ENCODE measurements around the gene PCNT. TPM values are rescaled to one million over a fixed set of nuclear protein-coding genes. Genes with fewer than 3 reads are reported as not detected.

Gene PCNT
- total RNA-seq, 1 donor from 2014 or later, result 55.8 TPM

DNA sequence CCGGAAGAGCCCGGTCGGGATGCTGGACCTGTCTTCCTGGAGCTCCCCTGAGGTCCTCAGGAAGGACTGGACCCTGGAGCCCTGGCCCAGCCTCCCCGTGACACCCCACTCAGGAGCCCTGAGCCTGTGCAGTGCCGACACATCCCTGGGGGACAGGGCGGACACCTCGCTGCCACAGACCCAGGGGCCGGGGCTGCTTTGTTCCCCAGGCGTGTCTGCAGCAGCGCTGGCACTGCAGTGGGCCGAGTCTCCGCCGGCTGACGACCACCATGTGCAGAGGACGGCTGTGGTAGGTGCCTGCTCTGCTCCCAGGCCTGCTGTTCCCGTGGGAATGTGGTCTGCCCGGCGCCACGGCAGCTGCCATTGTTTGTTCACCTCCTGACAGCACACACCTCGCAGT, 92.6 kb downstream of the PCNT start:
- no peak overlapping the region for H3K27ac Mint-ChIP-seq
- no peaks in the 10 kb centered on the region for H3K27me3 Mint-ChIP-seq (ENCODE audit: low read depth)
- H3K4me1 Mint-ChIP-seq (ENCODE audit: low read depth), result no peaks in the 10 kb centered on the region
- H3K4me3 Mint-ChIP-seq (ENCODE audit: low read depth), result no peak overlapping the region
- no peak for DNase-seq (ENCODE audit: low spot score)
- H3K9me3 Mint-ChIP-seq, result no peaks in the 10 kb centered on the region
- intact Hi-C loops (cut with micrococcal nuclease), result no loop called here
- H3K36me3 Mint-ChIP-seq (ENCODE audit: low read depth), result peaks cover 39% of the 10 kb centered on the region

DNA sequence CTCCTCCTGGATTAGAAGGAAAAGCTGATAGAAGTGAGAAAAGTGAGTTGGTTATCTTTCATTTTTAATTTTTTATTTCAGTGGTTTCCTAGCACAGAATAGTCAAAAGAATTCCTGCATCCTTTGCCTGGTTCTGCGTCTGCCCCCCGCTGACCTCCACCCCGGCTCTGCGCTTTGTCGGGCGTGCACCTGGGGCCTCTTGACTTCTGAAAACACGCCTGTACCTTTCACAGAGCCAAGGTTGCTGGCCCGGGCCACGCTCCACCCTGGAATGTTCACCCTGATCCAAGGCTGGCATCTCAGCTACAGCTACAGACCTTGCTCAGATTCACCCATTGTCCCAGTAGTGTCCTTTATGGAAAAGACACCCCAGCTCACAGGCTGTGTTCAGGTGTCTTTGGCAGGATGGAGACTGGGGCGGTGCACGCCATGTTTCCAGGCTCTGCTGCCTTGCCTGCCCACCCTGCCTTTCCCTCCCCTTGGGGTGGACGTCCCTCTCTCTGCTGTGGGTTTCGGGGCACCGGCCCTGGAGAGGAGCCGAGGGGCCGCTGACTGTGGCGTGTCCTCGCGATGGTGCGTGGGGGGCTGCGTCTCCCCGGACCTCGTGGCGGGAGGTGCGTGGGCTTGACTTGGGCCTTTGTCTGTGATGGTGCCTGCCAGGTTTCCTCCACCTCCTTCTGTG, 94.5 kb downstream of the PCNT start:
- Mint-ChIP-seq H3K9me3 (no peaks in the 10 kb centered on the region), H3K27me3 (ENCODE audit: low read depth) (no peaks in the 10 kb centered on the region), H3K4me1 (ENCODE audit: low read depth) (no peaks in the 10 kb centered on the region), H3K4me3 (ENCODE audit: low read depth) (no peak overlapping the region), H3K27ac (no peak overlapping the region), H3K36me3 (ENCODE audit: low read depth) (peaks cover 38% of the 10 kb centered on the region)
- intact Hi-C loops (cut with micrococcal nuclease), result no loop called here
- DNase-seq (ENCODE audit: low spot score), result no peak

GRCh38 chr21:46420241-46421190, 96.6 kb downstream of the PCNT start:
- Mint-ChIP-seq H3K4me3 (ENCODE audit: low read depth) (no peak overlapping the region), H3K36me3 (ENCODE audit: low read depth) (peaks cover 31% of the 10 kb centered on the region), H3K9me3 (no peaks in the 10 kb centered on the region), H3K27ac (no peak overlapping the region), H3K4me1 (ENCODE audit: low read depth) (peaks cover 3% of the 10 kb centered on the region), H3K27me3 (ENCODE audit: low read depth) (no peaks in the 10 kb centered on the region)
- no peak for DNase-seq (ENCODE audit: low spot score)
- intact Hi-C loops (cut with micrococcal nuclease), result no loop called here

DNA sequence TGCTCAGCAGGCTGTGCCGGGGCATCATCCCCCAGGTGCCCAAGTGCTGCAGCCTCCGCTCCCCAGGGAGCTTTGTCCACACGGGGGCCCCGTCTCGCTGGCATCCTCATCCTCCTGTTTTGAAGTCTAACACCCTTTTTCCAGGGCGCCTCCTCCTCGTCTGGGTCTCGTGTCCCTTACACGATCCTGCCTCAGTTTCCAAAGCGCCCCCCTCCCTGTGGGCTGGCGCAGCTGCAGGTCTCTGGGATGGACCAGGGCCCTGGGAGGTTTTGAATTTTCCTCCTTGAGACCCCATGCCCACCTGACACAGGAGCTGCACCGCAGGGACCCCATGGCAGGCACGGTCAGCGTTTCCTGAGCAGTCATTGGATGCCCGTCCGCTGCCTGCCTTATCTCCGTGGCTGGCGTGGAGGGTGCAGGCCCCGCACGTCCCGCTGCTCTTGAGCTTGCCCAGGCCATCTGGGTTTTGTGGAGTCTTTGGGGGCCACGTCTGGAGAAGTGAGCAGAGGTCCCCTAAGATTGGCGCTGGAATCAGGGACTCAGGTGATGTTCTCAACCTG, 97.3 kb downstream of the PCNT start:
- no peak for DNase-seq (ENCODE audit: low spot score)
- Mint-ChIP-seq H3K4me1 (ENCODE audit: low read depth) (peaks cover 3% of the 10 kb centered on the region), H3K27ac (no peak overlapping the region), H3K36me3 (ENCODE audit: low read depth) (peaks cover 24% of the 10 kb centered on the region), H3K9me3 (no peaks in the 10 kb centered on the region), H3K27me3 (ENCODE audit: low read depth) (no peaks in the 10 kb centered on the region), H3K4me3 (ENCODE audit: low read depth) (no peak overlapping the region)
- intact Hi-C loops (cut with micrococcal nuclease), result no loop called here

DNA sequence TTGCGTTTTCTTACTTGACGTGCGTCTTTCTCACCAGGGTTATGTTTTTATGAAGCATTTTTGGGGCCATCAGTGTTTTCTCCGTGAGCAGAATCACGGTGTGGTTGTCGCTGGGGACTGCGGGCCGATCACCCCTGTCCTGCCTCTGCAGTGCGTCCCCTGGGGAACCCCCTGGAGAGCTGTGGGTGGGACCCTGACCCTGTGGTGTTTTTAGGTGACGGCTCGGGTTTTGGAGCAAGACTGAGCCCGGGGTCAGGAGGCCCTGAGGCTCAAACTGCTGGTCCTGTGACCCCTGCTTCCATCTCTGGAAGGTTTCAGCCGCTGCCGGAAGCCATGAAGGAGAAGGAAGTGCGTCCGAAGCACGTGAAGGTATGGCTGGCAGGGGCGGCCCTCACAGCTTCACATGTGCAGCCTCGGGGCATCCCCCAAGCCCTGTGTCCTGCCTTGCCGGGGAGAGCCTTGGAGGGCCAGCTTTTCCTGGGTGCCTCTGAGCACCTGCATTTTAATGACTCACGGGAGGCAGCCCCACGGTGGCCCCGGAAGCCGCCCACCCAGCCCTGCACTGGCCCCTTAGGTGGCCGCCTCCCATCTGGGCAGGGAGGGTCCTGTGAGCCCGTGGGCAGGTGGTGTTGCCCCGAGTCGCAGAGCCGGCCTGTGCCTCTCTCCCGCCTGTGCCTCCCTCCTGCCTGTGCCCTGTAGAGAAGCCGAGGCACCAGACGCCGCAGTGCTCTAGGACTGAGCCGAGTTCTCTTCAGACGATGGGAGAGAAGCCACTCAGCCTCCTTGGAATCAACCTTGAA, 98.0 kb downstream of the PCNT start:
- Mint-ChIP-seq H3K27ac (no peak overlapping the region), H3K4me3 (ENCODE audit: low read depth) (no peak overlapping the region), H3K36me3 (ENCODE audit: low read depth) (peaks cover 23% of the 10 kb centered on the region), H3K27me3 (ENCODE audit: low read depth) (no peaks in the 10 kb centered on the region), H3K9me3 (no peaks in the 10 kb centered on the region), H3K4me1 (ENCODE audit: low read depth) (peaks cover 3% of the 10 kb centered on the region)
- no peak for DNase-seq (ENCODE audit: low spot score)
- intact Hi-C loops (cut with micrococcal nuclease), result no loop called here

GRCh38 chr21:46422636-46423241, 98.8 kb downstream of the PCNT start:
- H3K27me3 Mint-ChIP-seq (ENCODE audit: low read depth), result no peaks in the 10 kb centered on the region
- H3K4me1 Mint-ChIP-seq (ENCODE audit: low read depth), result peaks cover 3% of the 10 kb centered on the region
- no peaks in the 10 kb centered on the region for H3K9me3 Mint-ChIP-seq
- intact Hi-C loops (cut with micrococcal nuclease), result no loop called here
- peaks cover 23% of the 10 kb centered on the region for H3K36me3 Mint-ChIP-seq (ENCODE audit: low read depth)
- DNase-seq (ENCODE audit: low spot score), result no peak
- no peak overlapping the region for H3K4me3 Mint-ChIP-seq (ENCODE audit: low read depth)
- H3K27ac Mint-ChIP-seq, result no peak overlapping the region

DNA sequence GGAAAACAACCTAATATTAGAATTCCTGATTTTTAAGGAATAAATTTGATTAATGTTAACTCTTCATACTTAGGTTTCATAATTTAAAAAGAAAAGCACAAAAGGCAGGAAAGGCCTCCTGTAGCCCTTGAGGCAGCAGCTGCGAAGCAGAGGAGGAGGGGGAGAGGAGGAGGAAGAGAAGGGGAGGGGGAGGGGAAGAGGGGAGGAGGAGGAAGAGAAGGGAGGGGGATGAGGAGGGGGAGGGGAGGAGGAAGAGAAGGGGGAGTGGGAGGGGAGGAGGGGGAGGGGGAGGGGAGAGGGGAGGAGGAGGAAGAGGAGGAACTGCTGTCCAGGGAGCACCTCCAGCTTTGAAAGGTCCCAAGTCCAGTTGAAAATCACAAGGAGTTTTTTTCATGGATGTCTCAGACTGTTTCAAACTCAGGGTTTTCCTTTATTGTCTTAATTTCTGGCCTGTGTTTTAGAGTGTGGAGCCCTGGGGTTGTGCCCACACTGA, 99.6 kb downstream of the PCNT start:
- intact Hi-C loops (cut with micrococcal nuclease), result no loop called here
- no peaks in the 10 kb centered on the region for H3K27me3 Mint-ChIP-seq (ENCODE audit: low read depth)
- no peaks in the 10 kb centered on the region for H3K9me3 Mint-ChIP-seq
- no peak overlapping the region for H3K4me3 Mint-ChIP-seq (ENCODE audit: low read depth)
- H3K36me3 Mint-ChIP-seq (ENCODE audit: low read depth), result peaks cover 20% of the 10 kb centered on the region
- H3K27ac Mint-ChIP-seq, result peak overlapping the region; percentile 76
- peaks cover 3% of the 10 kb centered on the region for H3K4me1 Mint-ChIP-seq (ENCODE audit: low read depth)
- no peak for DNase-seq (ENCODE audit: low spot score)

DNA sequence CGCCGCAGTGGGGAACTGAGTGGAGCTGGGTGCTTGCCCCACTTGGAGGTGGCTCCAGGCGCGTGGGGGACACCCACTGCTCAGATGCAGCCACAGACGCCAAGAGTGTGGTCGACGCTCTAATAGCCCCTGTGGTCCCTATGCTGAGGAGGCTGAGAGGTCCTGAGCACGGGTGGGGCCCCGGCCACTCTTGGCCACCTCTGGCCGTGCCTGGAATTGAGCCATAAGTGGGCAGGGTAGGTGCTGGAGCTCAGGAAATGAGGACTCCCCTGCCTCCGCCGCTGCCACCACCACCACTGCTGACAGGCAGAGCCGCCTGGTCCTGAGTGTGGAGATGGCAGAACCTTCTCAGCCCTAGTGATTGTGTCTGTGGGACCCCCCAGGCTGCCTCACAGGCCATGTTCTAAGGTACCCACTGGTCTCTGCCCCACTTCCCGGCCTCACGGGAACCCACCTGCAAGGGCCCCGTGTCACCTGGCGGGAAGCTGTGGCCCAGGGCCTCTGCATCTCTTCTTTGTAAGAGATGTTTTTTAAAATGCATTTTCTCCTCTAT, 100.2 kb downstream of the PCNT start:
- no peaks in the 10 kb centered on the region for H3K9me3 Mint-ChIP-seq
- H3K27ac Mint-ChIP-seq, result peak overlapping the region; percentile 76
- DNase-seq (ENCODE audit: low spot score), result no peak
- intact Hi-C loops (cut with micrococcal nuclease), result no loop called here
- no peak overlapping the region for H3K4me3 Mint-ChIP-seq (ENCODE audit: low read depth)
- H3K36me3 Mint-ChIP-seq (ENCODE audit: low read depth), result peaks cover 16% of the 10 kb centered on the region
- peaks cover 3% of the 10 kb centered on the region for H3K4me1 Mint-ChIP-seq (ENCODE audit: low read depth)
- no peaks in the 10 kb centered on the region for H3K27me3 Mint-ChIP-seq (ENCODE audit: low read depth)

DNA sequence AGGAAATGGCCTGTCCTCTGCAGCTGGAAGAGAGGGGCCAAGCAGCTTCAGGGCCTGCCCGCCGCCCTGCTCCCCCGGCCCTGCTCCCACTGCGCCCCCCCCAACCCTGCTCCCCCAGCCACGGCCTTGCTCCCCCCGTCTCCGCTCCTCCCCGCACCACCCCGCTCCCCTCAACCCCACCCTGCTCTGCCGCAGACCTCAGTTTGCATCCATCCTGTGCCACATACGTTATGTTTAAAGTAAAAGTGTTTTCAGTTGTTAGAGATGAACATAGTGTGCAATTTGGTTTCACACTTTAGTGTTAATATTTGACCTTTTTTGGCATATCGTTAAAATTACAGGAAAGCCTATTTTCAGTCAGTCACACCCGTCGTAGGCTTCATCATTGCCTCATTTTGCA, 100.7 kb downstream of the PCNT start:
- Mint-ChIP-seq H3K4me1 (ENCODE audit: low read depth) (peaks cover 3% of the 10 kb centered on the region), H3K4me3 (ENCODE audit: low read depth) (no peak overlapping the region), H3K36me3 (ENCODE audit: low read depth) (peaks cover 19% of the 10 kb centered on the region), H3K27ac (no peak overlapping the region), H3K9me3 (no peaks in the 10 kb centered on the region), H3K27me3 (ENCODE audit: low read depth) (no peaks in the 10 kb centered on the region)
- intact Hi-C loops (cut with micrococcal nuclease), result no loop called here
- no peak for DNase-seq (ENCODE audit: low spot score)

GRCh38 chr21:46425041-46425440, 101.1 kb downstream of the PCNT start:
- no peaks in the 10 kb centered on the region for H3K27me3 Mint-ChIP-seq (ENCODE audit: low read depth)
- H3K27ac Mint-ChIP-seq, result no peak overlapping the region
- intact Hi-C loops (cut with micrococcal nuclease), result no loop called here
- DNase-seq (ENCODE audit: low spot score), result no peak
- H3K4me3 Mint-ChIP-seq (ENCODE audit: low read depth), result no peak overlapping the region
- peaks cover 20% of the 10 kb centered on the region for H3K36me3 Mint-ChIP-seq (ENCODE audit: low read depth)
- H3K4me1 Mint-ChIP-seq (ENCODE audit: low read depth), result peaks cover 3% of the 10 kb centered on the region
- H3K9me3 Mint-ChIP-seq, result no peaks in the 10 kb centered on the region

GRCh38 chr21:46425571-46425970, 101.6 kb downstream of the PCNT start:
- Mint-ChIP-seq H3K9me3 (no peaks in the 10 kb centered on the region), H3K4me3 (ENCODE audit: low read depth) (no peak overlapping the region), H3K4me1 (ENCODE audit: low read depth) (peaks cover 3% of the 10 kb centered on the region), H3K36me3 (ENCODE audit: low read depth) (peaks cover 14% of the 10 kb centered on the region), H3K27me3 (ENCODE audit: low read depth) (no peaks in the 10 kb centered on the region), H3K27ac (peak overlapping the region; percentile 28)
- DNase-seq (ENCODE audit: low spot score), result no peak
- intact Hi-C loops (cut with micrococcal nuclease), result no loop called here
